Stimulated activated CD4-positive, alpha-beta T cell treated with anti-CD3 and anti-CD28 coated beads, Interleukin-2, amount 100 ng/mL, for 24 hours (primary cell): ENCODE results near the gene GCC1.
"Not testable (repeated sequence)": the region's sequence is repeated elsewhere in the genome, so short reads cannot be mapped to it uniquely, and the experiment has no call there.

Experiments used
- DNase-seq, 2 donors: peaks; one replicate each; pipeline ENCODE4 v3.0.0-alpha.2; 2020

Gene GCC1

DNA sequence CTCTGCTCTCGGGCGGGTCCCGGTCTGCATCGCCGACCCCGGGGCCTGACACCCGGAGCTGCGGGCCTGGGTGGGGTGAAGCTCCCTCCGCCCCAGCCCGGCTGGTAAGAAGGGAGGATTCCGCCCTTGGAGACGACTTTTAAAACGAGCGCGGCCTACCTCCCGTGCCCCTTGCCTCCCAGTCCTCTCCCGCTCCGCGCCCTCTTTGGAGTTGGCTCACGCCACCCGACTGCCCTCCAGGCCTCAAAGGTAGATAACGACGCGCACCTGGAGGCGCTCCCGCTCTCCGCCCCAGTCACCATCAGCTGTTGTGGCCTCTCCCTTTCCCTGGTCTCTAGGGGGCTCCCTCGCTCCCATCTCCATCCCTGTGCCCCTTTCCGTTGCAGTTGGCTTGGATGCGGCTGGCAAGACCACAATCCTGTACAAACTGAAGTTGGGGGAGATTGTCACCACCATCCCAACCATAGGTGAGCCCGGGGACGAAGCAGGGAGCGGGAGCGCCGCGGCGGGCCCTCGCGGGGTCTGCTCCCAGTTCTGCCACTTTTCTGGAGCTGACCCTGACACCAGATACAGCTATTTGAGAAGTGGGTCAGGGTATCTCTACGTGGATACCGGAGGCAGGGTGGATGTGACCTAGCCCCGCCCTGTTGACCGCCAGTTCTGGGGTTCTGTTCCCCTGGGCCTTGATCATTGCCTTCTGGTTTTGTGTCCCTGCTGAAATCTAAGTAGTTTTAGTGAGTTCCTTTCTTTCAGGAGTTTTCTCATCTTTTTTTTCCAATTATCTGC lies 3.5 kb upstream of the GCC1 start:
- peak; percentile 34 to 37 for DNase-seq

GRCh38 chr7:127588019-127588696 lies 2.8 kb upstream of the GCC1 start, which contains the start of gene ARF5:
ARF5 (plus strand) TSS chr7:127588411; CDS start chr7:127588499, 88 bp downstream.
- DNase-seq = peak; percentile 90 to 91

DNA sequence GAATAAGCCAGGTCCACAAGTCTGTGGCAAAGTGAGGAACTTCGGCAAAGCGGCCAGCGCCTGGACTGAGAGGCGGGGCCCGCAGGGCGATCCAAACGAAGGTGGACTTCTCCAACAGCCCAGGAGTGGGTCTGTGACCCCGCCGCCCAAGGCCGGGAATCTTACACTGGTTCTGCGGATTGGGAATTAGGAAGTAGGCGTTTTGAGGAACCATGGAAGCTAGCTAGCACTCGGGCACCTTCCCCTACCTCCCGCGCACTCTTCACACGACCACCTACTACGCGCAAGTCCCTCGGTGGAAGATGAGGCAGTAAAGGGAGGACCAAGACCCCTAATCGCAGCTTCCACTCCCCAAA lies 2.2 kb upstream of the GCC1 start:
- DNase-seq = no peak

GRCh38 chr7:127586346-127586745 lies 950 bp upstream of the GCC1 start:
- no peak for DNase-seq

GRCh38 chr7:127584648-127585043 lies 750 bp downstream of the GCC1 start:
- no peak for DNase-seq

DNA sequence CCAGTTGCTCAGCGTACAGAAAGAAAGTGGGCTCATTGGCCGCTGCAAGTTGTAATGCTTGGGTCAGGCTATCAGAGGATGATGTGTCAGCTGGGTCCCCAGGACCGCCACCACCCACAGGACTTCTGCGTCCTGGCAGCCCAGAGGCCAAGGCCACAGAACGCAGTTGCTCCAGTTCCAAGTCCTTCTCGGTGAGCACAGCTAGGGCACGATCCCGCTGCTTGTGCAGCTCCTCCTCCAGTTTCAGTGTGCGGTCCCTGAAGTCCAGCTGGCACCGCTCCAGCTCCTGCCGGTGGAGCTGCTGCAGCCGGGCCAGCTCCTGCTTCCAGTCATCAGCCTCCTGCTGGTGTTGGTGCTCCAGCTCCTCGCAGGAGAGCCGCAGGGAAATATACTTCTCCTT lies 3.0 kb downstream of the GCC1 start:
- DNase-seq = no peak

DNA sequence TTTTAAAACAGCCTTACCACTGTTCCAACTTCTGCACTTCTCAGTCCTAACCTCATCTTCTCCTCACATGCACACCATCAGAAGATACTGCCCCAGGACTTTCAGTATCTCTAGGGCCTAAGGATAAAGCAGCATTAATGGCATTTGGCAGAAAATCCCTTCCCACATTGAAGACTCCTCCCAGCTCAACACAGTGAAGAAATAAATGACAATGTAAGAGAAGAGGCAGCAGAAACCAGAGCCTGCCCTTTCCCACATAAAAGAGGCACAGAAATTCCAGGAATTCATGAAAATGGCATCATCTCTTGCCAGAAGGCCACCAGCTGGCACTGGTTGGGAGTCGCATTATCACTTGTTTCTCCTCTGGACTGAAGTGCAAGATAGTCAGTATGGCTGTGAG lies 3.7 kb downstream of the GCC1 start:
- DNase-seq = no peak

DNA sequence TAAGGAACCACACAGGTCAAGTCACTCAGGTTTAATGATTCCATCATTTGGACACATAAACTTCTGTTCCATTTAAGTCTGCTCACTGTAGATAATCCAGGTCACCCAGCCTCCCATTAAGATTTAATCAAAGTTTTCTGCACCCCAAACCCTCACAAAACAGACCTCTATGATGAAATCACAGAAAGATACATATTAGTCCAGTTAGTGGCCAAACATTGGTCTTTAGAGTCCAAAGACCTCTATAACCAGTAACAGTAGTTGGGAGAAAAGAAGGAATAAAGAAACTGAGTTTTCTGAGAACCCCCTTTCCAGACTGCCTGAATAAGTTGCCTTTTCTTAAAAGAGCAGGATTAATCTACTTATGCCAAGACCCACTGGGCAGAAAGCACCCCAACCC lies 4.8 kb downstream of the GCC1 start:
- no peak for DNase-seq

- no peak for DNase-seq
These were observed 6.6 kb downstream of the GCC1 start for GRCh38 chr7:127578711-127579275.

- DNase-seq = no peak
These were observed 7.2 kb downstream of the GCC1 start for GRCh38 chr7:127578036-127578684.

DNA sequence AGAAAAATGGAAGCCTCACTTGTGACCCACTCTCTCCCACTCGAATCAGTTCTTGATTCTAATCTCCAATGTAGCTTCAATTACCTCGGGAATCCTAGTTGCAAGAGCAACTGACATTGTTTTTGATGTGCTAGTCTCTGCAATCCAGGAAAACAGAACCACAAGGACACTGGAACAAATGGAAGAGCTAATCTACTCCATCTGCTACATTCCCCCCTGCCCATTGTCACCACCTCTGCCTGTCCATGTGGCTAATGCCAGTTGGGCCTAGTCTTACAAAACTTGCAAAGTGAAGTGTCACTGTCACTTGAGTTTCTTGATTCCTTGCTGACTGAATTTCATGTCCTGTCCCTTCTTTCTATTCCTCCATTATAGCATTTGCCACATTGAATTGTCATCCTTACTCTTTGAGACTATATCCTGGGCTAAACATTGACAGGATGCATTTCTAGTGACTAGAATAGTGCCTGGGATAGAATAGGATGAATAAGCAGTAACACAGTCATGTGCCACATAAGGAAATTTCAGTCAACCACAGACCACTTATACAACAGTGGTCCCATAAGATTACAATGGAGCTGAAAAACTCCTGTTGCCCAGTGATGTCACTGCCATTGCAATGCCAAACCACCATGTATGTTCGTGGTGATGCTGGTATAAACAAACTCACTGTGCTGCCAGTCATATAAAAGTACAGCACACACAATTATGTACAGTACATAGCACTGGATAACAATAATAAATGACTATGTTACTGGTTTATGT lies 13.5 kb downstream of the GCC1 start:
- no peak for DNase-seq

GRCh38 chr7:127568034-127568433 lies 17.4 kb downstream of the GCC1 start:
- not testable (repeated sequence) for DNase-seq

GRCh38 chr7:127566242-127566641 lies 19.2 kb downstream of the GCC1 start:
- no peak for DNase-seq

- no peak for DNase-seq
These were observed 27.6 kb downstream of the GCC1 start for GRCh38 chr7:127557803-127558202.

DNA sequence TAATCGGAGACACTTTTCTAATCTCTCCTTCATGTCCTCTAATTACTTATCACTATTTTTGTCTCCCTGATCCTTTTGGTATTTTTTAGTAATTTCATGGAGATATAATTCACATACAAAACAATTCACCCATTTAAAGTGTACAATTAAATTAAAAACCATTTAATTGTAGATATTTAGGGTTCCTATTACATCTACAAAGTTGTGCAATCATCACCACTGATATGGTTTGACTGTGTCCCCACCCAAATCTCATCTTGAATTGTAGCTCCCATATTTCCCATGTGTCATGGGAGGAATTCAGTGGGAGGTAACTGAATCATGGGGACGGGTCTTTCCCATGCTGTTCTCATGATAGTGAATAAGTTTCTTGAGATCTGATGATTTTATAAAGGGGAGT lies 29.0 kb downstream of the GCC1 start:
- no peak for DNase-seq

- no peak for DNase-seq
These were observed 33.5 kb downstream of the GCC1 start for GRCh38 chr7:127551941-127552340.

- no peak for DNase-seq
These were observed 35.1 kb downstream of the GCC1 start for GRCh38 chr7:127550247-127550646.

DNA sequence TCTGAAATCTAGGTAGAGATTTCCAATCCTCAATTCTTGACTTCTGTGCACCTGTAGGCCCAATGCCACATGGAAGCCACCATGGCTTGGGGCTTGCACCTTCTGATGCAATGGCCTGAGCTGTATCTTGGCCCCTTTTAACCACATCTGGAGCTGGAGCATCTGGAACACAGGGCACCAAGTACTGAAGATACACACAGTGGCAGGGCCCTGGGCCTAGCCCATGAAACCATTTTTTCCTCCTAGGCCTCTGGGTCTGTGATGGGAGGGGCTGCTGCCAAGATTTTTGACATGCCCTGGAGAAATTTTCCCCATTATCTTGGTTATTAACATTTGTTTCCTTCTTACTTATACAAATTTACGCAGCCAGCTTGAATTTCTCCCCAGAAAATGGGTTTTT lies 39.1 kb downstream of the GCC1 start:
- no peak for DNase-seq

DNA sequence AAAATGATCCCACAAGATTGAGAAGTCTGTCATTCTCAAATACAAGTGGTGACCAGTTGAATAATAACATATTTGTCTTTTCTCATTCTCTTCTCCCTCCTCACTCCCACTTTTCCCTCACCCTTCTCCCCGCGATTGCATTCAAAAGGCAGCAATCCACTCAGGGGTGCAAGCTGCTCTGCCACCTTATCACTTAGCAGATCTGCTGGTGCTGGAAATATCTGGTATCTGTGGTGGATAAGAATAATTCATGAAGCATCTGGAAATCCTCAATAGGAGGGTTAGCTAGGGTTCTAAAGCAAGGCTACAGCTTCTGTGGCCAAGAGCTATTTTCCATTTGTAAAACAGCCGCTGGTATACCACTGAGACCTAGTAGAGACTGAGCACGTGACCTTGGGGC lies 43.8 kb downstream of the GCC1 start:
- DNase-seq = no peak

- DNase-seq = not testable (repeated sequence)
These were observed 44.9 kb downstream of the GCC1 start for GRCh38 chr7:127540461-127540860.

DNA sequence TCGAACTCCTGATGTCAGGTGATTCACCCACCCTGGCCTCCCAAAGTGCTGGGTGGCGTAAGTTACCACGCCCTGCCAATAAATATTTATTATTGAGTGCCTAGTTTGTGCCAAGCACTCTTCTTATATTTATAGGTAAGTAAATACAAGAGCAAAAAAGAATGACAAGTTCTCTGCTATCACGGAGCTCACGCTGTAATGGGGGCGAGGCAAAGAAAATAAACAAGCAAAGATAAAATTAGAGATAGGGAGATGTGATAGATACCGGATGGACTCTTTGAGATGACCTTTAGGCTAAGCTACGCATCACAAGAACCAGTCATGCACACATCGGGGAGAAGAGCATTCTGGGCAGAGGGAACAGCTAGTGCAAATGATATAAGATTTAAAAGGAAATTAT lies 46.3 kb downstream of the GCC1 start:
- DNase-seq = no peak

DNA sequence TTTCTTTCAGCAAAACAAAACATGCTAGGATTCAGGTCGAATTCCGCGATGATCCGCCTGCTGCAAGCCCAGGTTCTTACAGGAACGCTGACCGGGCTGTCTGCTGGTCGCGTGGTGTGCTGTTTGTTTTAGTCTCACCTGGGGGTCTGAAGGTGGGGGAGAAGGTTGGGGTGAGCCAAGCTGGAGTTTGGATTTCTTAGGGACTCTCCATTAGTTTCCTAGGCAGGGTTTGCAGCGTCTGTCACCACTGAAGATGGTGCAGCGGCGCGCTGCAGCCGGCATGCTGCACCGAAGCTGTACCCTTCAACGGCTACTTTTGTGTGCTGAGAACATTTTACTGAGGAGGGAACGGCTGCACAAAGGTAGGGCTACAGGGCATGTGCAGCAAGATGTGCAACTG lies 48.7 kb downstream of the GCC1 start:
- DNase-seq = no peak

DNA sequence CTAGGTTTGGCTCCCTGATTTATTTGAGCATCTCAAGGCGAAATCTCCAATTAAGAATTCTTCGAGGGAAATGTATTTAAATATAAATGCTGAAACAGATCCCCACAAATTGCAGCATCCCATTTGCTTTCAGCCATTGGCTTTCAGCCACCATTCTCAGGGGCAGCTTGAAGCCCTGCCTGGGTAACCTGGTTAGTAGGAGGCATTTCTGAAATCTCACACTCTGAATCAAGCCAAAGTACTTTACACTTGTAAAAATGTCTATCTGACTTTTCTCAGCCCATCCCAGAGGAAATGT lies 49.1 kb downstream of the GCC1 start:
- no peak for DNase-seq
